ENCODE results near the gene ADCY2. TPM values are rescaled to one million over a fixed set of nuclear protein-coding genes. Genes with fewer than 3 reads are reported as not detected.
A peak's percentile ranks its signal among the peaks of the same experiment; 100 is the strongest.

The ADCY2 gene
- total RNA-seq, 1 experiment from 2014 or later: not detected

GRCh38 chr5:7842531-7842930 lies 446.6 kb downstream of the ADCY2 start:
- Histone ChIP-seq H3K4me2 (ENCODE audit: low read depth, low read length, poor library complexity, severe bottlenecking) (no peak overlapping the region), H2AFZ (ENCODE audit: low read length) (no peak overlapping the region), H3K9ac (ENCODE audit: low read length) (no peak overlapping the region), H3K4me1 (ENCODE audit: low read length) (peaks cover 22% of the 10 kb centered on the region), H3K4me3 (ENCODE audit: low read length) (no peak overlapping the region), H3K27ac (ENCODE audit: low read length) (no peak overlapping the region), H3K9me3 (ENCODE audit: low read length) (no peaks in the 10 kb centered on the region), H3K79me2 (ENCODE audit: low read length) (no peaks in the 10 kb centered on the region), H3K27me3 (ENCODE audit: low read length) (no peaks in the 10 kb centered on the region), H3K36me3 (ENCODE audit: insufficient read depth, low read length) (no peaks in the 10 kb centered on the region), H3K9me2 (replicated peaks; ENCODE audit: insufficient read depth, low read length) (no peaks in the 10 kb centered on the region), H4K20me1 (ENCODE audit: insufficient read depth, low read depth, low read length) (no peaks in the 10 kb centered on the region)
- DNase-seq: no peak

DNA sequence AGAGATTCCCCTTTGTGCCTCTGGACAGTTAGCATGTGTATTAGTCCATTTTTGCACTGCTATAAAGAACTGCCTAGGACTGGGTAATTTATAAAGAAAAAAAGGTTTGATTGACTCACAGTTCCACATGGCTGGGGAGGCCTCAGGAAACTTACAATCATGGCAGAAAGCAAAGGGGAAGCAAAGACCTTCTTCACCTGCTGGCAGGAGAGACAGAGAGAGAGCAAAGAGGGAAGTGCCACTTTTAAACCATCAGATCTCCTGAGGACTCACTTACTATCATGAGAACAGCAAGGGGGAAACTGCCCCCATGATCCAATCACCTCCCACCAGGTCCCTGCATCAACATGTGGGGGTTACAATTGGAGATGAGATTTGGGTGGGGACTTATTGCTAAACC lies 449.0 kb downstream of the ADCY2 start:
- peak; percentile 57 for DNase-seq
- no peaks in the 10 kb centered on the region for H3K36me3 ChIP-seq (ENCODE audit: insufficient read depth, low read length)
- H3K9me3 ChIP-seq (ENCODE audit: low read length): no peaks in the 10 kb centered on the region
- H3K4me2 ChIP-seq (ENCODE audit: low read depth, low read length, poor library complexity, severe bottlenecking): peak overlapping the region; percentile 7
- no peaks in the 10 kb centered on the region for H3K27me3 ChIP-seq (ENCODE audit: low read length)
- H4K20me1 ChIP-seq (ENCODE audit: insufficient read depth, low read depth, low read length): no peaks in the 10 kb centered on the region
- no peaks in the 10 kb centered on the region for H3K79me2 ChIP-seq (ENCODE audit: low read length)
- no peak overlapping the region for H3K27ac ChIP-seq (ENCODE audit: low read length)
- peaks cover 22% of the 10 kb centered on the region for H3K4me1 ChIP-seq (ENCODE audit: low read length)
- H2AFZ ChIP-seq (ENCODE audit: low read length): no peak overlapping the region
- H3K4me3 ChIP-seq (ENCODE audit: low read length): no peak overlapping the region
- H3K9ac ChIP-seq (ENCODE audit: low read length): no peak overlapping the region
- no peaks in the 10 kb centered on the region for H3K9me2 ChIP-seq (replicated peaks; ENCODE audit: insufficient read depth, low read length)

DNA sequence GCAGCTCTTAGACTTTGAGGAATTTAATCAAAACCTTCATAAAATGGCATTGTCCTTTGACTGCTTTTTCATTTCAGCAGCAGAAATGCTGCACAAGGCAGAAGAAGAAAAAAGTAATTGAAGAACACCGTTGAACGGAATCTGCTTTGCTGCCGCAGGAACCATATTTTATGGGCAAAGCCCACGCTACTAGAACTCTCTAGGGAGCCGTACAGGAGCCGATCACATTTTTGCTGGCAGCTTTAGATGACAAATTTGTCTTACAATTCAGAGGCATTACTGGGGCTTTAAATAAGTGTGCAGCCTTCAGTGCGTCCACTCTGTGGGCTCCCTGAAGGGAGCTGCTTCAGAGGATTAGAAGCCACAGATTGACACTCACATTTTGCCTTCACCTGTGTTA lies 449.6 kb downstream of the ADCY2 start:
- no peak for DNase-seq
- H3K4me2 ChIP-seq (ENCODE audit: low read depth, low read length, poor library complexity, severe bottlenecking): peak overlapping the region; percentile 7
- H2AFZ ChIP-seq (ENCODE audit: low read length): no peak overlapping the region
- no peak overlapping the region for H3K27ac ChIP-seq (ENCODE audit: low read length)
- no peak overlapping the region for H3K9ac ChIP-seq (ENCODE audit: low read length)
- H3K9me2 ChIP-seq (replicated peaks; ENCODE audit: insufficient read depth, low read length): no peaks in the 10 kb centered on the region
- no peaks in the 10 kb centered on the region for H4K20me1 ChIP-seq (ENCODE audit: insufficient read depth, low read depth, low read length)
- H3K27me3 ChIP-seq (ENCODE audit: low read length): no peaks in the 10 kb centered on the region
- H3K36me3 ChIP-seq (ENCODE audit: insufficient read depth, low read length): no peaks in the 10 kb centered on the region
- H3K79me2 ChIP-seq (ENCODE audit: low read length): no peaks in the 10 kb centered on the region
- H3K4me1 ChIP-seq (ENCODE audit: low read length): peaks cover 22% of the 10 kb centered on the region
- H3K9me3 ChIP-seq (ENCODE audit: low read length): no peaks in the 10 kb centered on the region
- no peak overlapping the region for H3K4me3 ChIP-seq (ENCODE audit: low read length)

DNA sequence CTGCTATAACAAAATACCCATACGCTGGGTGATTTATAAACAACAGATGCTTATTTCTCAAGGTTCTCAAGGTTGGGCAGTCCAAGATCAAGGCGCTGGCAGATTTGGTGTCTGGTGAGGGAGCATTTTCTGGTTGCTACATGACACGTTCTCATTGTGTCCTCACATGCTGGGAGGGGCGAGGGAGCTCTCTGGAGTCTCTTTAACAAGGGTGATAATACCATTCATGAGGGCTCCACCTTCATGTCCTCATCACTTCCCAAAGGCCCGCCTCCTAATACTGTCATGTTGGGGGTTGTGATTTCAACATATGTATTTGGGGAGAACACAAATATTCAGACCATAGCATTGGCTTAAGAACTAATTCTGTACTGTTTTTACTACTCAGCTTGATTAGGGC lies 450.4 kb downstream of the ADCY2 start:
- H3K4me3 ChIP-seq (ENCODE audit: low read length): no peak overlapping the region
- H4K20me1 ChIP-seq (ENCODE audit: insufficient read depth, low read depth, low read length): no peaks in the 10 kb centered on the region
- no peaks in the 10 kb centered on the region for H3K9me2 ChIP-seq (replicated peaks; ENCODE audit: insufficient read depth, low read length)
- H3K9me3 ChIP-seq (ENCODE audit: low read length): no peaks in the 10 kb centered on the region
- H3K27ac ChIP-seq (ENCODE audit: low read length): no peak overlapping the region
- H3K4me2 ChIP-seq (ENCODE audit: low read depth, low read length, poor library complexity, severe bottlenecking): no peak overlapping the region
- no peak overlapping the region for H2AFZ ChIP-seq (ENCODE audit: low read length)
- no peaks in the 10 kb centered on the region for H3K79me2 ChIP-seq (ENCODE audit: low read length)
- H3K27me3 ChIP-seq (ENCODE audit: low read length): no peaks in the 10 kb centered on the region
- DNase-seq: no peak
- no peaks in the 10 kb centered on the region for H3K36me3 ChIP-seq (ENCODE audit: insufficient read depth, low read length)
- peaks cover 22% of the 10 kb centered on the region for H3K4me1 ChIP-seq (ENCODE audit: low read length)
- no peak overlapping the region for H3K9ac ChIP-seq (ENCODE audit: low read length)

- Histone ChIP-seq H3K27me3 (ENCODE audit: low read length) (no peaks in the 10 kb centered on the region), H3K36me3 (ENCODE audit: insufficient read depth, low read length) (no peaks in the 10 kb centered on the region), H3K4me3 (ENCODE audit: low read length) (no peak overlapping the region), H2AFZ (ENCODE audit: low read length) (no peak overlapping the region), H3K4me1 (ENCODE audit: low read length) (peaks cover 22% of the 10 kb centered on the region), H3K79me2 (ENCODE audit: low read length) (no peaks in the 10 kb centered on the region), H3K9me3 (ENCODE audit: low read length) (no peaks in the 10 kb centered on the region), H3K27ac (ENCODE audit: low read length) (no peak overlapping the region), H4K20me1 (ENCODE audit: insufficient read depth, low read depth, low read length) (no peaks in the 10 kb centered on the region), H3K4me2 (ENCODE audit: low read depth, low read length, poor library complexity, severe bottlenecking) (no peak overlapping the region), H3K9ac (ENCODE audit: low read length) (no peak overlapping the region), H3K9me2 (replicated peaks; ENCODE audit: insufficient read depth, low read length) (no peaks in the 10 kb centered on the region)
- no peak for DNase-seq
Measured at GRCh38 chr5:7848296-7848695, 452.4 kb downstream of the ADCY2 start.

DNA sequence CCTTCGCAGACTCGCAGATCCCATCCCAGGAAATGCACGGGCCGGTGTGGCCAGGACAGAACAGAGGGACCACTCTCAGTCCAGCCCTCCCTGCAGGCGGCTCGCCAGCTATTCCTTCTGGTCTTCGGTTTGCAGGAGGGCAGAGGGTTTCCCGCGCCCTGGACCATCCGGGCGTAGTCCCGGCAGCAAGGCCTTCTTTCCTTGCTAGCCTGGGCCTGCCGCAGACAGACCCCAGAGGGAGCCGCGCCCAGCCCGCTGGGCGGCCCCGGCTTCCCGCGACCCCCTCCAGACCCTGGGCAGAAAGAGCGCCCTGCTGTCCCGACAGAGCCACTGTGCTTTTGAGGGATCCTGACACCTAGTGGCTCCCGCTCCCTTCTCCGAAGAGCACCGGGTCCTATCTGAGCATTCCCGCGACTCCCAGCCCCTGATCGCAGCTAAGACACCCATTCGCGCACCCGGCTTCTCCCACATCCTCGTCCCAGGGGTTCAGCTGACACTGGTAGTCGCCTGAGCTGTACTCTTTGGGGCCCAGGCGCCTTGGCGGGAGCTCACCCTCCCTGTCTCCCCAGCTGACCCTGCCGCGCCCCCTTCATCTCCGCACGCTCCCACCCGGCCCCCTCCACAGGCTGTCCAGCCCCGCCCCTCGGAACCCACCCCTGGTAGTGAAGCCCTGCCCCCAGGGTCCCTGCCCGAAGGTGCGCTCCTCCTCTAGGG lies 453.9 kb downstream of the ADCY2 start:
- Histone ChIP-seq H3K4me2 (ENCODE audit: low read depth, low read length, poor library complexity, severe bottlenecking) (no peak overlapping the region), H3K27me3 (ENCODE audit: low read length) (no peaks in the 10 kb centered on the region), H3K79me2 (ENCODE audit: low read length) (no peaks in the 10 kb centered on the region), H3K9ac (ENCODE audit: low read length) (no peak overlapping the region), H3K9me3 (ENCODE audit: low read length) (no peaks in the 10 kb centered on the region), H3K27ac (ENCODE audit: low read length) (no peak overlapping the region), H3K9me2 (replicated peaks; ENCODE audit: insufficient read depth, low read length) (no peaks in the 10 kb centered on the region), H3K4me3 (ENCODE audit: low read length) (no peak overlapping the region), H3K36me3 (ENCODE audit: insufficient read depth, low read length) (no peaks in the 10 kb centered on the region), H2AFZ (ENCODE audit: low read length) (no peak overlapping the region), H4K20me1 (ENCODE audit: insufficient read depth, low read depth, low read length) (no peaks in the 10 kb centered on the region), H3K4me1 (ENCODE audit: low read length) (peaks cover 19% of the 10 kb centered on the region)
- no peak for DNase-seq

DNA sequence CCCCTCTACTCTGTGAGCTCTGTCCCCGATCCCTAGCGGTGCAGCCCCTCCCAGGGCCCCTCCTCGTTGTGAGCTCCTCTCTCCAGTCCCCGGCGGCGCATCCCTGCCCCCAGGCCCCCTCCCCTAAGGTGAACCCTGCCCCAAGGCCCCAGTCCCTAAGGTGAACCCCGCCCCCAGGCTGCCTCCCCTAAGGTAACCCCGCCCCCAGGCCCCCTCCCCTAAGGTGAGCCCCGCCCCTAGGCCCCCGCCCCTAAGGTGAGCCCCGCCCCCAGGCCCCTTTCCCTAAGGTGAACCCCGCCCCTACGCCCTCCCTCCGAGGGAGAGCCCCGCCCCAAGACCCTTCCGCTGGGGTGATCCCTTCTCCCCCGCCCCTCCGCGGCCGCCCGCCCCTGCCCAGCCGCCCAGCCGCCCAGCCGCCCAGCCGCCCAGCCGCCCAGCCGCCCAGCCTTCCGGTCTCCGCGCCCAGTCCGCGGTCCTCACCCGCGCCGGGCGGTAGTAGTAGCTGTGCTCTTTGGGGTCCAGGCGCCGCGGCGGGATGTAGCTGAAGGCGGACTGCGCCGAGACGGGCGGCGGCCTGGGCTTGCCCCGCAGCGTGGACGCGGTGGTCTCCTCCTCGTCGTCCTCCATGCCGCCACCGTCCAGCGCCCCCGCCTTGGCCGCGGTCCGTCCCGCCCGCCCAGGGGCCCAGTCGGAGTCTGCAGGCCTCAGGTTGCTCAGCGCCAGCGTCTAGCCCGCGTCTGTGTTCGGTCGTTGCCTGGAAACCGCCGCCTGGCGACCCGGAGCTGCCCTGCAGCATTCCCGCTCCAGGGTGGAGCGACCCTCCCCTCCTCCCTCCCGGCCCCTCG lies 454.7 kb downstream of the ADCY2 start, which contains the start of gene CFAP90:
Gene CFAP90 (minus strand): TSS at position 739 of the 845 bp plus-strand sequence. CDS start 112 bp downstream, at position 627.
- Histone ChIP-seq H2AFZ (ENCODE audit: low read length) (no peak within 1 kb of the TSS), H3K4me2 (ENCODE audit: low read depth, low read length, poor library complexity, severe bottlenecking) (no peak within 1 kb of the TSS), H3K27me3 (ENCODE audit: low read length) (no peaks in the 10 kb centered on the region), H3K9me2 (replicated peaks; ENCODE audit: insufficient read depth, low read length) (no peaks in the 10 kb centered on the region), H3K4me1 (ENCODE audit: low read length) (peaks cover 11% of the 10 kb centered on the region), H3K79me2 (ENCODE audit: low read length) (no peaks in the 10 kb centered on the region), H3K9me3 (ENCODE audit: low read length) (no peaks in the 10 kb centered on the region), H3K4me3 (ENCODE audit: low read length) (no peak within 1 kb of the TSS), H4K20me1 (ENCODE audit: insufficient read depth, low read depth, low read length) (no peaks in the 10 kb centered on the region), H3K36me3 (ENCODE audit: insufficient read depth, low read length) (no peaks in the 10 kb centered on the region), H3K9ac (ENCODE audit: low read length) (no peak within 1 kb of the TSS), H3K27ac (ENCODE audit: low read length) (no peak within 1 kb of the TSS)
- no peak for DNase-seq

DNA sequence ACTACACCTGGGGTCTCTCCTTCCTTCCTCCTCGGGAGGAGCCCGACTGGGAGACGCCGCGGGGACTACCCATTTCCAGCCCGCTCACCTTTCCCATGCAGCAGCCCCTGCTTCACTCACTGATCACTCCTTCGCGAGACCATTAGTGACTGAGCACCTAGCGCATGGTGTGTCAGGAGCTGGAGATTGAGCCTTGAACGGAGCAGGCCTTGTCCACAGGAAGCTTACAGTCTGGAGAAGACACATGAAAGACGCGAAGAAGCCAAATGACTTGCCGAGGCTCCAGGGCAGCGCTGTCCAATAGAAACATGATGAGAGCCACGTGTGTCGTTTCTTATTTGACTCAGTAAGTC lies 455.3 kb downstream of the ADCY2 start:
- Histone ChIP-seq H3K9ac (ENCODE audit: low read length) (no peak overlapping the region), H3K27me3 (ENCODE audit: low read length) (no peaks in the 10 kb centered on the region), H3K9me3 (ENCODE audit: low read length) (no peaks in the 10 kb centered on the region), H3K9me2 (replicated peaks; ENCODE audit: insufficient read depth, low read length) (no peaks in the 10 kb centered on the region), H3K27ac (ENCODE audit: low read length) (no peak overlapping the region), H3K4me3 (ENCODE audit: low read length) (no peak overlapping the region), H3K4me2 (ENCODE audit: low read depth, low read length, poor library complexity, severe bottlenecking) (no peak overlapping the region), H3K79me2 (ENCODE audit: low read length) (no peaks in the 10 kb centered on the region), H3K4me1 (ENCODE audit: low read length) (peaks cover 5% of the 10 kb centered on the region), H3K36me3 (ENCODE audit: insufficient read depth, low read length) (no peaks in the 10 kb centered on the region), H4K20me1 (ENCODE audit: insufficient read depth, low read depth, low read length) (no peaks in the 10 kb centered on the region), H2AFZ (ENCODE audit: low read length) (no peak overlapping the region)
- DNase-seq: no peak

All from Karpas-422 (cell line).